ENCODE measurements around the gene RNF31.
"Not testable (repeated sequence)": the region's sequence is repeated elsewhere in the genome, so short reads cannot be mapped to it uniquely, and the experiment has no call there.

Gene RNF31

GRCh38 chr14:24103451-24103850 lies 43.8 kb upstream of the RNF31 start:
- no peak for TF ChIP-seq CTCF (conservative IDR thresholded peaks at IDR 0.05; ENCODE audit: low read length)
- DNase-seq (ENCODE audit: low read depth), result no peak
- H3K4me3 ChIP-seq (ENCODE audit: low read length), result no peak overlapping the region

- not testable (repeated sequence) for DNase-seq (ENCODE audit: low read depth); H3K4me3 ChIP-seq (ENCODE audit: low read length)
Measured at GRCh38 chr14:24105609-24106239, 41.6 kb upstream of the RNF31 start.

- H3K4me3 ChIP-seq (ENCODE audit: low read length), result no peak overlapping the region
- no peak for TF ChIP-seq CTCF (conservative IDR thresholded peaks at IDR 0.05; ENCODE audit: low read length)
- DNase-seq (ENCODE audit: low read depth), result no peak
Measured at GRCh38 chr14:24106672-24107271, 40.5 kb upstream of the RNF31 start.

- H3K4me3 ChIP-seq (ENCODE audit: low read length), result no peak overlapping the region
- no peak for TF ChIP-seq CTCF (conservative IDR thresholded peaks at IDR 0.05; ENCODE audit: low read length)
- no peak for DNase-seq (ENCODE audit: low read depth)
Measured at GRCh38 chr14:24108336-24108874, 38.9 kb upstream of the RNF31 start.

- no peak for DNase-seq (ENCODE audit: low read depth)
- no peak for TF ChIP-seq CTCF (conservative IDR thresholded peaks at IDR 0.05; ENCODE audit: low read length)
- H3K4me3 ChIP-seq (ENCODE audit: low read length), result no peak overlapping the region
Measured at GRCh38 chr14:24110060-24110459, 37.2 kb upstream of the RNF31 start.

GRCh38 chr14:24110523-24110922 lies 36.8 kb upstream of the RNF31 start:
- TF ChIP-seq CTCF (conservative IDR thresholded peaks at IDR 0.05; ENCODE audit: low read length), result no peak
- DNase-seq (ENCODE audit: low read depth), result no peak
- H3K4me3 ChIP-seq (ENCODE audit: low read length), result no peak overlapping the region

- no peak for DNase-seq (ENCODE audit: low read depth)
- TF ChIP-seq CTCF (conservative IDR thresholded peaks at IDR 0.05; ENCODE audit: low read length), result no peak
Measured at GRCh38 chr14:24113379-24113800, 33.9 kb upstream of the RNF31 start.

More at GRCh38 chr14:24113379-24113800, 33.9 kb upstream of the RNF31 start:
- H3K4me3 ChIP-seq (ENCODE audit: low read length), result peak overlapping the region; percentile 90
